Stimulated activated CD4-positive, alpha-beta T cell treated with anti-CD3 and anti-CD28 coated beads, Interleukin-15, amount 100 ng/mL, for 24 hours (primary cell): ENCODE measurements around the gene MYB.
"Not testable (repeated sequence)": the region's sequence is repeated elsewhere in the genome, so short reads cannot be mapped to it uniquely, and the experiment has no call there.

ENCODE experiments used
- DNase-seq: peaks from one replicate; pipeline ENCODE4 v3.0.0-alpha.2; 2020

MYB gene

GRCh38 chr6:135164387-135164786 lies 16.7 kb upstream of the MYB start:
- not testable (repeated sequence) for DNase-seq

- DNase-seq, result no peak
These were observed 16.1 kb upstream of the MYB start for GRCh38 chr6:135165031-135165430.

GRCh38 chr6:135166515-135166914 lies 14.6 kb upstream of the MYB start:
- DNase-seq, result no peak

- no peak for DNase-seq
These were observed 13.5 kb upstream of the MYB start for GRCh38 chr6:135167617-135168016.

- no peak for DNase-seq
These were observed 12.3 kb upstream of the MYB start for GRCh38 chr6:135168766-135169165.

GRCh38 chr6:135170238-135170637 lies 10.9 kb upstream of the MYB start:
- DNase-seq, result no peak

GRCh38 chr6:135170849-135171248 lies 10.3 kb upstream of the MYB start:
- peak; percentile 31 for DNase-seq

GRCh38 chr6:135173242-135173988 lies 7.7 kb upstream of the MYB start:
- DNase-seq, result no peak

GRCh38 chr6:135173989-135174484 lies 7.1 kb upstream of the MYB start:
- DNase-seq, result no peak

GRCh38 chr6:135176058-135176457 lies 5.0 kb upstream of the MYB start:
- DNase-seq, result no peak

- no peak for DNase-seq
These were observed 4.6 kb upstream of the MYB start for GRCh38 chr6:135176464-135176863.

GRCh38 chr6:135179372-135179771 lies 1.7 kb upstream of the MYB start:
- no peak for DNase-seq

GRCh38 chr6:135179920-135180541 lies 1.1 kb upstream of the MYB start:
- peak; percentile 35 for DNase-seq

- peak; percentile 26 for DNase-seq
These were observed 394 bp downstream of the MYB start for GRCh38 chr6:135181333-135182070.

- DNase-seq, result peak; percentile 63
These were observed 1.2 kb downstream of the MYB start for GRCh38 chr6:135182071-135183001.

- peak; percentile 86 for DNase-seq
These were observed 2.0 kb downstream of the MYB start for GRCh38 chr6:135183002-135183531.

GRCh38 chr6:135183532-135184440 lies 2.7 kb downstream of the MYB start:
- peak; percentile 87 for DNase-seq

- no peak for DNase-seq
These were observed 4.4 kb downstream of the MYB start for GRCh38 chr6:135185483-135185882.

- no peak for DNase-seq
These were observed 5.1 kb downstream of the MYB start for GRCh38 chr6:135186255-135186654.

GRCh38 chr6:135187372-135187771 lies 6.3 kb downstream of the MYB start:
- DNase-seq, result no peak

- no peak for DNase-seq
These were observed 7.6 kb downstream of the MYB start for GRCh38 chr6:135188718-135189117.
